Neural progenitor cell (in vitro differentiated cells): ENCODE measurements around the gene MEI1.

ENCODE experiments used
- CTCF ChIP-seq: fragments of 200-600 bp; sonication (generic); IDR thresholded peaks from 2 replicates; pipeline ENCODE4 v1.5.1; 2017; ENCODE audit warnings: antibody characterized with exemption, mild to moderate bottlenecking
- EZH2phosphoT487 ChIP-seq: fragments of 200-600 bp; sonication (generic); IDR thresholded peaks from 2 replicates; pipeline ENCODE4 v1.6.1; 2017; ENCODE audit warnings: antibody characterized with exemption

GRCh38 chr22:41752011-41752970 is 53.0 kb downstream of the MEI1 start:
- TF ChIP-seq CTCF (no peak), EZH2phosphoT487 (no peak)
